ENCODE measurements around the gene SLC35B1.

SLC35B1 gene

DNA sequence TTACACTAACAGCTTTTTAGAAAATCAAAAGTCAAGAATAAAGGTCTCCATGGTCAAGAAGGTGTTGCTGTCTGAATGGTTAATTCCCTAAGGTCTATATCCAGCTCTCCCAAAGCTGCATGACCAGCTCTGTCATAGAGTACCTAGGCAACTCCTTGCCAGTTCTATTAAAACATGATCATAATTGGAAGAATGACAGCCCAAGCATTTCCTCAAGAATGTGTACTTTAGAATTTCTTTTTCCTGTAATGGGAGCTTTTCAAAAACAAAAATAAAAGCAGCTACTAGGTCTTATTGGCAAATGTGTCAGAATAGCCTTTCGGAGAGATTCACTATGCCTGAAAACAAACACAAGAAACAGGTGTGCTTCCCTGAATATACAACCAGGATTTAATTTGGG, 37.8 kb downstream of the SLC35B1 start:
- no peak for DNase-seq (ENCODE audit: low spot score)

DNA sequence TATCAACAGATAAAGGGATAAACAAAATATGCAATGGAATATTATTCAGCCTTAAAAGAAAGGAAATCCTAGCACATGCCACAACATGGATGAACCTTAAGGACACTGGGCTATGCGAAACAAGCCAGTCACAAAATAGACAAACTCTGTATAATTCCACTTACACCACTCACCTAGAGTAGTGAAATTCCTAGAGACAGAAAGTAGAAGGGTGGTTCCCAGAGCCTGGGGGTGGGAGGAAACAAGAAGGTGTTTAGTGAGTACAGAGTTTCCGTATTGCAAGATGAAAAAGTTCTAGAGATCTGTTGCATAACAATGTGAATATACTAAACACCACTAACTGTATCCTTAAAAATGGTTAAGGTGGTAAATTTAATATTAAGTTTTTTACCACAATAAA, 39.9 kb downstream of the SLC35B1 start:
- no peak for DNase-seq (ENCODE audit: low spot score)

DNA sequence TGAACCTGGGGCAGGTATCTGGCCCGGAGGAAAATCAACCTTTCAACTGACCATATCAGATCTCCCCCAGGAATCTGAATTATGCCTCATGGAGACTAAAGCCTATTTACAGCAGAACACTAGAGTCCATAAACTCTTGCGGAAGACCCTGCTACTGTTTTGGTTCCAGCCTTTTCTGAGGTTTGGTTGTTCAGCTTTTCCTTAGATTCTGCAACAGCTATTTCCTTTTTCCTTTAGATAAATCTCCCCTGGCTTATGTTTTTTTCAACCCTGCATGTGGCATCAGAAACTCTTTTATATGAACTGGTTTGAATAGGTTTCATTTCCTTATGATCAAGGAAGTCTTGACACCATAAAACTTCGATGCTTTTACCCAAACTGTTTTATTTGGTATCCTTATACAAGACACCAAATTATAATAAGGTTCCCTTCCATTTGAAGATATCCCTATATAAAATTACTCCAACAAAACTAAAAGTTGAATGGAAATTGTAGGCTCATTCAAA, 43.0 kb downstream of the SLC35B1 start:
- DNase-seq (ENCODE audit: low spot score), result no peak

DNA sequence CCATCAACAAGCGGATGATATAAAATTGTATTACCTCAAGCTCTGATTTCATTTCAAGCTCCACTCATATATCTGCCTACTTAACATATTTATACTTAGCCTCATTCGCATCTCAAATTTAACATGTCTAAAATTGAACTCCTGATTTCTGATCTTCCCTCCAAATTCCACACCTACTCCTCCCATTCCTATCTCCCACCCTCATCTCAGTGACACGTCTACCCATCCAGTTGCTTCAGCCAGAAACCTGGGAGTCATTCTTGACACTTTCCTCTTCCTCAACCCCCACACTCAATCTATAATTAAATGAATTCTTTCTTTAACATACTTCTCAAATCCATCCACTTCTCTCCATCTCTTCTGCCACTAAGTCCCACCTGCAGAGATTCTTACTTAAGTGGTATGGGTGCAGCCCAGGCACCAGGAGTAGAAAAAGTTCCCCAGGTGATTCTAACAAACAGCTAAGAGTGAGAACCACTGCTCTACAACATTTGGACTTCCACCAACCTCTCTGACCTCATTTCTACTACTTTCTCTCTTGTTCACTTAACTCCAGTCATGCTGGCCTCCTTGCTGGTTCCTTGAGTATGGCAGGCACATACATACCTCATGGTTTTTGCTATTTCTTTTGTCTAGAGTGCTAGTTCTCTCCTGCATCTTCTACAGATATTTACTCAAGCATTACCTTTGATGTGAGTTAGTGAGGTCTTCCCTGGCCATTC, 47.9 kb downstream of the SLC35B1 start:
- no peak for DNase-seq (ENCODE audit: low spot score)

DNA sequence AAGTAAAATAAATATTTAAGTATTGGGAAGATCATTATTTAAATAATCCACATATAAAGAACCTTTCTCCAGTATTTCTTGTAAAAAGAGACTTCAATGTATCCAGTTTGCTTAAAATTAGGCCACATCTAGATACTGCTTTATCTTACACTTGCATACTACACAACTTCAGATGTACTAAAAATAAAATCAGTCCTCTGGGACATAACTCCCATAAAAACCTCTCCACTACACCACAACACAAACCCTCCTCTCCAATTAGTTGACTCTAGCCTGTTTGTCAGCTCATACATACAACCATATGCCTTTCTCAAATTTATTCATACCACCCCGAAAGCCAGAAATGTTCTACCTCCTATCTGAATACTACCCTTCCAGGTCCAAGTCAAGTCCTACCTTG, 51.5 kb downstream of the SLC35B1 start:
- no peak for DNase-seq (ENCODE audit: low spot score)

All from CD4-positive, alpha-beta T cell treated with Interleukin-6 at 100 ng/mL for 8 hours (primary cell).